Measurements from ENCODE around the gene MMEL1. TPM values are rescaled to one million over a fixed set of nuclear protein-coding genes. Genes with fewer than 3 reads are reported as not detected.

MMEL1 gene
- total and polyA plus RNA-seq, 2 experiments from 2014 or later = 0.57 to 0.90 TPM

- H3K27me3 Mint-ChIP-seq (ENCODE audit: insufficient read depth, low read depth, poor library complexity) = peaks cover 28% of the 10 kb centered on the region
- ATAC-seq (no peak), DNase-seq (ENCODE audit: low spot score) (no peak)
- Histone ChIP-seq H3K79me2 (replicated peaks; ENCODE audit: insufficient read depth) (no peaks in the 10 kb centered on the region), H3K4me1 (ENCODE audit: insufficient read depth) (peaks cover 8% of the 10 kb centered on the region), H3K27me3 (ENCODE audit: insufficient read depth) (peaks cover 22% of the 10 kb centered on the region), H3F3A (replicated peaks; ENCODE audit: low read depth) (no peaks in the 10 kb centered on the region), H2AFZ (no peak overlapping the region), H3K9me2 (ENCODE audit: insufficient read depth) (no peaks in the 10 kb centered on the region), H3K36me3 (ENCODE audit: insufficient read depth) (no peaks in the 10 kb centered on the region), H3K27ac (ENCODE audit: low read depth) (no peak overlapping the region), H3K4me3 (no peak overlapping the region), H3K4me2 (no peak overlapping the region), H4K20me1 (replicated peaks; ENCODE audit: insufficient read depth) (0 out of 2 replicates have a peak, but pooled peaks cover 2% of the 10 kb centered on the region)
- no peak overlapping the region for H3K4me3 Mint-ChIP-seq
- TF ChIP-seq EZH2phosphoT487 (IDR thresholded peaks at IDR 0.05; ENCODE audit: unreplicated experiment) (no peak), EZH2 (IDR thresholded peaks at IDR 0.05; ENCODE audit: low read depth, unreplicated experiment) (no peak), POLR2AphosphoS5 (IDR thresholded peaks at IDR 0.05; ENCODE audit: low read depth) (no peak)
- no peak overlapping the region for H3K27ac Mint-ChIP-seq
- peaks cover 32% of the 10 kb centered on the region for H3K9me3 Mint-ChIP-seq
- H3K4me1 Mint-ChIP-seq = peaks cover 10% of the 10 kb centered on the region
- peaks cover 17% of the 10 kb centered on the region for H3K36me3 Mint-ChIP-seq (ENCODE audit: low read depth)
Observed at GRCh38 chr1:2637442-2638145, 4.8 kb upstream of the MMEL1 start.

GRCh38 chr1:2636733-2637132 lies 3.9 kb upstream of the MMEL1 start:
- H3K9me3 Mint-ChIP-seq = peaks cover 32% of the 10 kb centered on the region
- peaks cover 34% of the 10 kb centered on the region for H3K27me3 Mint-ChIP-seq (ENCODE audit: insufficient read depth, low read depth, poor library complexity)
- Histone ChIP-seq H3K4me1 (ENCODE audit: insufficient read depth) (peaks cover 11% of the 10 kb centered on the region), H2AFZ (no peak overlapping the region), H3K4me2 (no peak overlapping the region), H3K27ac (ENCODE audit: low read depth) (no peak overlapping the region), H3K9me2 (ENCODE audit: insufficient read depth) (no peaks in the 10 kb centered on the region), H3K4me3 (no peak overlapping the region), H3K27me3 (ENCODE audit: insufficient read depth) (peaks cover 22% of the 10 kb centered on the region), H3F3A (replicated peaks; ENCODE audit: low read depth) (no peaks in the 10 kb centered on the region), H3K79me2 (replicated peaks; ENCODE audit: insufficient read depth) (no peaks in the 10 kb centered on the region), H4K20me1 (replicated peaks; ENCODE audit: insufficient read depth) (no peaks in the 10 kb centered on the region), H3K36me3 (ENCODE audit: insufficient read depth) (no peaks in the 10 kb centered on the region)
- H3K4me3 Mint-ChIP-seq = no peak overlapping the region
- H3K36me3 Mint-ChIP-seq (ENCODE audit: low read depth) = peaks cover 17% of the 10 kb centered on the region
- DNase-seq (ENCODE audit: low spot score) (no peak), ATAC-seq (no peak)
- peaks cover 14% of the 10 kb centered on the region for H3K4me1 Mint-ChIP-seq
- H3K27ac Mint-ChIP-seq = no peak overlapping the region
- TF ChIP-seq CTCF (conservative IDR thresholded peaks at IDR 0.05; ENCODE audit: low read depth in 2 of 2) (no peak), STAT1 (IDR thresholded peaks at IDR 0.05; ENCODE audit: unreplicated experiment) (no peak), ETS1 (IDR thresholded peaks at IDR 0.05) (no peak), ZNF331 (CRISPR knock-in tag; IDR thresholded peaks at IDR 0.05; ENCODE audit: low read depth) (no peak), EZH2 (IDR thresholded peaks at IDR 0.05; ENCODE audit: low read depth, unreplicated experiment) (no peak), ZNF462 (CRISPR knock-in tag; IDR thresholded peaks at IDR 0.05) (no peak)

All from GM23338 (cell line).